GM12865 (cell line): Measurements from ENCODE around the gene KRTAP4-2.
"Not testable (repeated sequence)": the region's sequence is repeated elsewhere in the genome, so short reads cannot be mapped to it uniquely, and the experiment has no call there.

Experiments used
- DNase-seq: peaks from one replicate; pipeline ENCODE4 v3.0.0; 2010; ENCODE audit warnings: low read depth
- H3K4me3 ChIP-seq: 2 replicates; pipeline ENCODE4 v1.5.1; 2011; ENCODE audit warnings: mild to moderate bottlenecking, low read depth, low read length, control low read depth
- CTCF ChIP-seq: IDR thresholded peaks from 2 replicates; pipeline ENCODE4 v1.5.1; 2011; ENCODE audit warnings: low read length, control low read depth, low read depth, inconsistent platforms; ENCODE audit not compliant: insufficient read depth; ENCODE audit errors: missing control alignments

The KRTAP4-2 gene

DNA sequence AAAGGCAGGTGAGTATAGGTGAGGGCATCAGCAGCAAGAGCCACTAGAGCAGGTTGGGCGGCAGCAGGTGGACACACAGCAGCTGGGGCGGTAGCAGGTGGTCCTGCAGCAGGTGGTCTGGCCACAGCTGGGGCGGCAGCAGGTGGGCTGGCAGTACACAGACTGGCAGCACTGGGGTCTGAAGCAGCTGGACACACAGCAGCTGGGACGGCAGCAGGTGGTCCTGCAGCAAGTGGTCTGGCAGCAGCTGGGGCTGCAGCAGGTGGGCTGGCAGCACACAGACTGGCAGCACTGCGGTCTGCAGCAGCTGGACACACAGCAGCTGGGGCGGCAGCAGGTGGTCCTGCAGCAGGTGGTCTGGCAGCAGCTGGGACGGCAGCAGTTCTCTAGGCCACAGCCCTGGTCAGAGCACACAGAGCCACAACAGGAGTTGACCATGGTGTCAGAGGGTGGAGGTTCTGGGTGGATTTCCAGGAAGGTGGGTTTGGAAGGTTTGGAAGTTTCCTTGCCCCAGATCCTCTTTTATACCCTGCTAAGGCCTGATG lies at the start of gene KRTAP4-2:
Gene KRTAP4-2, minus strand, starts transcription at position 495 of the 545 bp plus-strand sequence. Its CDS starts 57 bp downstream, at position 438.
- no peak for DNase-seq
- TF ChIP-seq CTCF = no peak
- no peak within 1 kb of the TSS for H3K4me3 ChIP-seq

GRCh38 chr17:41226598-41227095 lies 48.6 kb upstream of the KRTAP4-2 start, which contains the start of gene KRTAP9-2:
TSS of gene KRTAP9-2 (plus strand) at chr17:41226648. CDS start at chr17:41226655, 7 bp downstream.
- not testable (repeated sequence) for H3K4me3 ChIP-seq, DNase-seq

DNA sequence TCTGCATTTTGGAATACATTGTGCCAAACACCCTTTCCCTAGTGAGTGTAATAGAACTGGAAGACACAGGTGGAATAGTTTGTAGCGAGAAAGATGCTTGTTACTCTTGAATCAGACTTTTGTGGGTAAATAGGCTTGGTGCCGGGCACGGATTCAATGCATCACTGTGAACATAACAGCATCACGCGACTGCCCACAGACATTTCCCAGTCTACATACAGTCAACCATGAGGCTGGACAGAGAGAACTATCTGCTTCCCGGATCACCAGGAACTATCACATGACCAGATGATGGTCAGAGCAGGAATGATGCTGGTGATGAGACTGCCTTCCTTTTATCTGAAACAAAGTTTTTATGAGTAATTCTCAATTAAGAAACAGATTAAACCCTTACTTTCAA lies 48.0 kb upstream of the KRTAP4-2 start:
- no peak for DNase-seq
- no peak for TF ChIP-seq CTCF
- H3K4me3 ChIP-seq = no peak overlapping the region

DNA sequence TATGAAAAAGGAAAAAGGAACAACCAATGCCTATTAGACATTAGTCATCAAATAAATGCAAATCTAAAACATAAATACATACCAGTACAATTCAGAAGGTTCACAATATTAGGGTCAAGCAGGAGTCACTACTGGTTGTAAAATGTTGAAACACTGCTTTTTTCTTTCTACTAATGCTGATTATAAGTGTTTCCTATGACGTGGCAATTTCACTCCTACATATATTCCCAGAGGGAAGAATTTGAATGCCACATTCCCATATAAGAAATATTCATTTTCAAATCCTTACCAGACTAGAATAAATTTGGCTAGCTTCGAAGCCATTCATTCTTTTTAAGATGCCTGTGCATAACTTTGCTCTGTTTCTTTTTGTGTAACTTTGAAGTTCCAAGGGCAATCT lies 45.8 kb upstream of the KRTAP4-2 start:
- TF ChIP-seq CTCF = no peak
- H3K4me3 ChIP-seq = no peak overlapping the region
- no peak for DNase-seq

- TF ChIP-seq CTCF = no peak
- no peak overlapping the region for H3K4me3 ChIP-seq
- no peak for DNase-seq
Measured at GRCh38 chr17:41215681-41216080, 37.7 kb upstream of the KRTAP4-2 start.

GRCh38 chr17:41212524-41213169 lies 34.6 kb upstream of the KRTAP4-2 start:
- no peak for DNase-seq

More at GRCh38 chr17:41212524-41213169, 34.6 kb upstream of the KRTAP4-2 start:
- H3K4me3 ChIP-seq = no peak overlapping the region
- TF ChIP-seq CTCF = no peak
